Measurements from ENCODE around the gene DERA.
"Not testable (repeated sequence)": the region's sequence is repeated elsewhere in the genome, so short reads cannot be mapped to it uniquely, and the experiment has no call there.

The DERA gene

GRCh38 chr12:15904378-15904920 is 6.7 kb upstream of the DERA start:
- peaks cover 35% of the 10 kb centered on the region for H3K36me3 ChIP-seq (ENCODE audit: low read length)
- no peak overlapping the region for H3K4me3 ChIP-seq (ENCODE audit: insufficient read depth, low read length, poor library complexity, severe bottlenecking)
- peaks cover 3% of the 10 kb centered on the region; the same call in 1 of the 2 replicates for H3F3A ChIP-seq (ENCODE audit: insufficient read depth)
- no peaks in the 10 kb centered on the region for H3K79me2 ChIP-seq (ENCODE audit: insufficient read depth, low read length)
- no peak overlapping the region for H3K9ac ChIP-seq (ENCODE audit: low read length)
- H3K9me2 ChIP-seq (replicated peaks; ENCODE audit: insufficient read depth, low read length), result no peaks in the 10 kb centered on the region
- no peak for TF ChIP-seq CTCF (IDR thresholded peaks at IDR 0.05; ENCODE audit: insufficient read depth, low read length, poor library complexity, severe bottlenecking)
- no peak for TF ChIP-seq EZH2phosphoT487 (conservative IDR thresholded peaks at IDR 0.05; ENCODE audit: low read length)
- H3K27ac ChIP-seq (ENCODE audit: low read depth, low read length), result no peak overlapping the region
- H4K20me1 ChIP-seq (ENCODE audit: low read depth, low read length), result no peaks in the 10 kb centered on the region
- H3K27me3 ChIP-seq (ENCODE audit: low read length), result no peaks in the 10 kb centered on the region
- no peaks in the 10 kb centered on the region for H3K9me3 ChIP-seq (ENCODE audit: insufficient read depth, low read length)
- H3K4me2 ChIP-seq (ENCODE audit: low read depth, low read length, poor library complexity, severe bottlenecking), result no peak overlapping the region
- H2AFZ ChIP-seq (ENCODE audit: low read depth, low read length, severe bottlenecking), result no peak overlapping the region

GRCh38 chr12:15910468-15910863 is 666 bp upstream of the DERA start:
- TF ChIP-seq EZH2phosphoT487 (conservative IDR thresholded peaks at IDR 0.05; ENCODE audit: low read length), result no peak
- TF ChIP-seq CTCF (IDR thresholded peaks at IDR 0.05; ENCODE audit: insufficient read depth, low read length, poor library complexity, severe bottlenecking), result no peak
- Histone ChIP-seq H4K20me1 (ENCODE audit: low read depth, low read length) (no peaks in the 10 kb centered on the region), H3K4me3 (ENCODE audit: insufficient read depth, low read length, poor library complexity, severe bottlenecking) (no peak overlapping the region), H2AFZ (ENCODE audit: low read depth, low read length, severe bottlenecking) (peak overlapping the region; percentile 90), H3K79me2 (ENCODE audit: insufficient read depth, low read length) (peaks cover 6% of the 10 kb centered on the region; the same call in 1 of the 2 replicates), H3F3A (ENCODE audit: insufficient read depth) (peaks cover 21% of the 10 kb centered on the region), H3K9me2 (replicated peaks; ENCODE audit: insufficient read depth, low read length) (no peaks in the 10 kb centered on the region), H3K9ac (ENCODE audit: low read length) (peak overlapping the region; percentile 83), H3K9me3 (ENCODE audit: insufficient read depth, low read length) (no peaks in the 10 kb centered on the region), H3K27ac (ENCODE audit: low read depth, low read length) (peak overlapping the region; percentile 33), H3K27me3 (ENCODE audit: low read length) (no peaks in the 10 kb centered on the region), H3K4me2 (ENCODE audit: low read depth, low read length, poor library complexity, severe bottlenecking) (peak overlapping the region; percentile 91), H3K36me3 (ENCODE audit: low read length) (no peaks in the 10 kb centered on the region)

- peak overlapping the region; percentile 72 for H3K4me3 ChIP-seq (ENCODE audit: insufficient read depth, low read length, poor library complexity, severe bottlenecking)
- H3K9ac ChIP-seq (ENCODE audit: low read length), result peak overlapping the region; percentile 83
- H3K27ac ChIP-seq (ENCODE audit: low read depth, low read length), result peak overlapping the region; percentile 49
Observed at GRCh38 chr12:15911931-15912330, 799 bp downstream of the DERA start.

GRCh38 chr12:15914131-15914530 is 3.0 kb downstream of the DERA start:
- not testable (repeated sequence) for H3K9me3 ChIP-seq (ENCODE audit: insufficient read depth, low read length); H3K9ac ChIP-seq (ENCODE audit: low read length); H4K20me1 ChIP-seq (ENCODE audit: low read depth, low read length); H3K36me3 ChIP-seq (ENCODE audit: low read length); H3K9me2 ChIP-seq (replicated peaks; ENCODE audit: insufficient read depth, low read length); H3K27ac ChIP-seq (ENCODE audit: low read depth, low read length); H3K79me2 ChIP-seq (ENCODE audit: insufficient read depth, low read length); H3K27me3 ChIP-seq (ENCODE audit: low read length); H3K4me2 ChIP-seq (ENCODE audit: low read depth, low read length, poor library complexity, severe bottlenecking); H2AFZ ChIP-seq (ENCODE audit: low read depth, low read length, severe bottlenecking); H3K4me3 ChIP-seq (ENCODE audit: insufficient read depth, low read length, poor library complexity, severe bottlenecking)
- H3F3A ChIP-seq (ENCODE audit: insufficient read depth), result peaks cover 22% of the 10 kb centered on the region

More at GRCh38 chr12:15911931-15912330, 799 bp downstream of the DERA start:
- not testable (repeated sequence) for H3K36me3 ChIP-seq (ENCODE audit: low read length); H3K27me3 ChIP-seq (ENCODE audit: low read length); H4K20me1 ChIP-seq (ENCODE audit: low read depth, low read length); H3K9me3 ChIP-seq (ENCODE audit: insufficient read depth, low read length); H3K79me2 ChIP-seq (ENCODE audit: insufficient read depth, low read length); H3K9me2 ChIP-seq (replicated peaks; ENCODE audit: insufficient read depth, low read length)
- Histone ChIP-seq H2AFZ (ENCODE audit: low read depth, low read length, severe bottlenecking) (peak overlapping the region; percentile 90), H3K4me2 (ENCODE audit: low read depth, low read length, poor library complexity, severe bottlenecking) (peak overlapping the region; percentile 91), H3F3A (ENCODE audit: insufficient read depth) (peaks cover 25% of the 10 kb centered on the region)

Data from SU-DHL-6 (cell line).